HG02763 (cell line): Measurements from ENCODE around the gene GAL3ST2.
"Not testable (repeated sequence)": the region's sequence is repeated elsewhere in the genome, so short reads cannot be mapped to it uniquely, and the experiment has no call there.

Experiments
- ATAC-seq: cut with Tn5 transposase; IDR thresholded peaks from one replicate; pipeline ENCODE4 v1.9.1; 2021; ENCODE audit warnings: mild to moderate bottlenecking, moderate library complexity; ENCODE audit not compliant: unreplicated experiment

GAL3ST2 gene

GRCh38 chr2:241791385-241791784, 14.8 kb downstream of the GAL3ST2 start:
- ATAC-seq: not testable (repeated sequence)

GRCh38 chr2:241793385-241793784, 16.8 kb downstream of the GAL3ST2 start:
- ATAC-seq: no peak

GRCh38 chr2:241794250-241794823, 17.7 kb downstream of the GAL3ST2 start:
- no peak for ATAC-seq

GRCh38 chr2:241795021-241795999, 18.7 kb downstream of the GAL3ST2 start:
- no peak for ATAC-seq

GRCh38 chr2:241796209-241796608, 19.6 kb downstream of the GAL3ST2 start:
- ATAC-seq: no peak

GRCh38 chr2:241796610-241797138, 20.1 kb downstream of the GAL3ST2 start:
- ATAC-seq: no peak

GRCh38 chr2:241797441-241798080, 20.9 kb downstream of the GAL3ST2 start:
- no peak for ATAC-seq

GRCh38 chr2:241798081-241798630, 21.5 kb downstream of the GAL3ST2 start:
- no peak for ATAC-seq

GRCh38 chr2:241798631-241799521, 22.3 kb downstream of the GAL3ST2 start:
- ATAC-seq: no peak

- ATAC-seq: no peak
Observed at GRCh38 chr2:241799522-241800197, 23.0 kb downstream of the GAL3ST2 start.

GRCh38 chr2:241800198-241800903, 23.7 kb downstream of the GAL3ST2 start:
- not testable (repeated sequence) for ATAC-seq

- no peak for ATAC-seq
Observed at GRCh38 chr2:241801611-241802420, 25.2 kb downstream of the GAL3ST2 start.

GRCh38 chr2:241802421-241803318, 26.0 kb downstream of the GAL3ST2 start:
- ATAC-seq: no peak

GRCh38 chr2:241803387-241804325, 27.0 kb downstream of the GAL3ST2 start:
- ATAC-seq: no peak

- no peak for ATAC-seq
Observed at GRCh38 chr2:241804326-241805229, 28.0 kb downstream of the GAL3ST2 start.
